ENCODE data around the gene PLBD1.

Gene PLBD1

GRCh38 chr12:14505626-14506596 lies 61.8 kb downstream of the PLBD1 start:
- no peak for DNase-seq (ENCODE audit: low read depth)

GRCh38 chr12:14495326-14495725 lies 72.4 kb downstream of the PLBD1 start:
- DNase-seq (ENCODE audit: low read depth), result no peak

- no peak for DNase-seq (ENCODE audit: low read depth)
Observed at GRCh38 chr12:14482886-14483285, 84.8 kb downstream of the PLBD1 start.

GRCh38 chr12:14482361-14482760 lies 85.3 kb downstream of the PLBD1 start:
- DNase-seq (ENCODE audit: low read depth), result no peak

GRCh38 chr12:14481201-14481600 lies 86.5 kb downstream of the PLBD1 start:
- DNase-seq (ENCODE audit: low read depth), result no peak

- no peak for DNase-seq (ENCODE audit: low read depth)
Observed at GRCh38 chr12:14479004-14479403, 88.7 kb downstream of the PLBD1 start.

GRCh38 chr12:14473707-14474287 lies 93.9 kb downstream of the PLBD1 start:
- no peak for DNase-seq (ENCODE audit: low read depth)

- DNase-seq (ENCODE audit: low read depth), result no peak
Observed at GRCh38 chr12:14471497-14471896, 96.2 kb downstream of the PLBD1 start.

GRCh38 chr12:14460212-14460841 lies 107.4 kb downstream of the PLBD1 start:
- no peak for DNase-seq (ENCODE audit: low read depth)

GRCh38 chr12:14454098-14454907 lies 113.4 kb downstream of the PLBD1 start:
- no peak for DNase-seq (ENCODE audit: low read depth)

Measured in CMK (cell line).